ENCODE measurements around the gene CCP110. TPM values are rescaled to one million over a fixed set of nuclear protein-coding genes. Genes with fewer than 3 reads are reported as not detected.

Gene CCP110
- total RNA-seq, 1 experiment from 2014 or later, result 31.8 TPM

GRCh38 chr16:19515757-19516156, 8.0 kb upstream of the CCP110 start:
- ChIA-PET CTCF (no interaction called here), POLR2A (no interaction called here)
- Histone ChIP-seq H3K27me3 (ENCODE audit: control insufficient read depth, insufficient read depth, low read length) (no peaks in the 10 kb centered on the region), H3K4me1 (ENCODE audit: control insufficient read depth, insufficient read depth, low read length) (peaks cover 7% of the 10 kb centered on the region; the same call in 1 of the 2 replicates), H3K36me3 (ENCODE audit: control insufficient read depth, insufficient read depth, low read length) (peaks cover 20% of the 10 kb centered on the region), H3K27ac (ENCODE audit: low read length) (no peak overlapping the region), H3K9me3 (ENCODE audit: control insufficient read depth, insufficient read depth, low read depth, low read length) (no peaks in the 10 kb centered on the region), H3K4me3 (ENCODE audit: low read depth in 2 of 2, low read length in 2 of 2) (no peak overlapping the region)
- no peak for TF ChIP-seq CTCF (IDR thresholded peaks at IDR 0.05)
- TF ChIP-seq SIN3A (IDR thresholded peaks at IDR 0.05; ENCODE audit: borderline replicate concordance, insufficient read depth, low read depth, low read length), result no peak
- TF ChIP-seq REST (IDR thresholded peaks at IDR 0.05; ENCODE audit: insufficient read depth in 1 of 2, low read depth in 2 of 2, low read length in 1 of 2), result no peak
- TF ChIP-seq TCF7L2 (IDR thresholded peaks at IDR 0.05; ENCODE audit: low read depth, low read length), result no peak
- no peak for TF ChIP-seq POLR2AphosphoS5 (IDR thresholded peaks at IDR 0.05; ENCODE audit: low read depth, low read length)
- BruUV-seq (replicated peaks), result no TSS peak
- in situ Hi-C loops (cut with HindIII; ENCODE audit: low pct_unique_long_range_greater_than_20kb, low sequenced_read_pairs), result no loop called here
- no peak for ATAC-seq
- intact Hi-C loops (cut with micrococcal nuclease; ENCODE audit: unreplicated experiment), result no loop called here
- DNase-seq (ENCODE audit: low read depth, low spot score), result no peak

GRCh38 chr16:19517424-19518089, 6.2 kb upstream of the CCP110 start:
- Histone ChIP-seq H3K4me1 (ENCODE audit: control insufficient read depth, insufficient read depth, low read length) (peaks cover 11% of the 10 kb centered on the region), H3K27ac (ENCODE audit: low read length) (no peak overlapping the region), H3K4me3 (ENCODE audit: low read depth in 2 of 2, low read length in 2 of 2) (no peak overlapping the region), H3K9me3 (ENCODE audit: control insufficient read depth, insufficient read depth, low read depth, low read length) (no peaks in the 10 kb centered on the region), H3K36me3 (ENCODE audit: control insufficient read depth, insufficient read depth, low read length) (peaks cover 20% of the 10 kb centered on the region), H3K27me3 (ENCODE audit: control insufficient read depth, insufficient read depth, low read length) (no peaks in the 10 kb centered on the region)
- CTCF ChIA-PET, result no interaction called here
- in situ Hi-C loops (cut with HindIII; ENCODE audit: low pct_unique_long_range_greater_than_20kb, low sequenced_read_pairs) (no loop called here), intact Hi-C loops (cut with micrococcal nuclease; ENCODE audit: unreplicated experiment) (no loop called here)
- no TSS peak for BruUV-seq (replicated peaks)
- DNase-seq (ENCODE audit: low read depth, low spot score) (peak; percentile 81), ATAC-seq (no peak)
- no peak for TF ChIP-seq TCF7L2 (IDR thresholded peaks at IDR 0.05; ENCODE audit: low read depth, low read length)
- TF ChIP-seq POLR2AphosphoS5 (IDR thresholded peaks at IDR 0.05; ENCODE audit: low read depth, low read length), result no peak
- no peak for TF ChIP-seq SIN3A (IDR thresholded peaks at IDR 0.05; ENCODE audit: borderline replicate concordance, insufficient read depth, low read depth, low read length)
- TF ChIP-seq REST (IDR thresholded peaks at IDR 0.05; ENCODE audit: insufficient read depth in 1 of 2, low read depth in 2 of 2, low read length in 1 of 2), result no peak
- TF ChIP-seq CTCF (IDR thresholded peaks at IDR 0.05), result no peak
- POLR2A ChIA-PET, result no interaction called here
